GM04503 (cell line): ENCODE measurements around the gene RPS13.
"Not testable (repeated sequence)": the region's sequence is repeated elsewhere in the genome, so short reads cannot be mapped to it uniquely, and the experiment has no call there.

Experiments used
- DNase-seq: peaks from one replicate; pipeline ENCODE4 v3.0.0-alpha.2; 2012; ENCODE audit warnings: low read depth

The RPS13 gene

DNA sequence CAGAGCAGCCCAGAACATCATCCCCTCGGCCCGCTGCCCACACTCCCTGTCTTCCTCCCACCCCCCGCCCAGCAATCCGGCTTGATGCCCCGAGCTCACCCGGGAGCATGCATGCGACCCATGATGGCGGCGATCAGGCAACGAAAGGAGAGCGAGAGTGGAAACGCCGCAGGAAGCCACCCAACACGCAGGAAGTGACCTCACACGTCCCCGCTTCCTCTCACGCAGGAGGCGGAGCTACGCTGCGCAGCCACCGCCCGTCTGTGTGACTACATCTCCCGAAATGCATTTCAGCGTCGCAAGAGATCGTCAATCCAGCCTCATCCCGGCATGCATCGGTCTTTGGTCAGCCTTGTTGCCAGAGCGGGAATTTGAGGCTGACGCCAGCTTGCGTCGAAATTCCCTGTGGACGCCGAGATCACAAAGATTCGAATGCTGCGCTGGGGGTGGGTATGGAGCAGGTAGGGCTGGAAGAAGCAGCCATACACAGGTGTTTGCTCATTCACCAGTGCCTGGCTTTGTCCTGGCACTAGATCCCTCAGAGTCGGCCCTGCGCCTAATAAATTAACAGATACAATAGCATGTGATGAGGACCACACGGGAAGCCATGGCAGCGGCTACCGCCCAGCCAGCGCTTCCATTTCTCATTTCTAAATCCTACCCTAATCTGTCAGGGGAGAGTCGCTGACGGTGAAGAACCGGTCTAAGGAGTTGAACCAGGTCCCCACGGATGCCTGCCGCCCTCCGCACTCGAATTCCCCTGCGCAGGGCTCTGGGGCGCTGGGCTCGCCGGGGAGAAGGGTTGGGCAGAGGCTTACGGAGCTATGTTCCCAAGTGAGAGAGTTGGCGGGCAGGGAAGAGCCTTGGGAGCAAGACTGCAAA is at the start of gene RPS13:
TSS of gene RPS13 (minus strand) at position 148 of the 882 bp plus-strand sequence. CDS start at position 122, 26 bp downstream.
- DNase-seq: peak; percentile 93

DNA sequence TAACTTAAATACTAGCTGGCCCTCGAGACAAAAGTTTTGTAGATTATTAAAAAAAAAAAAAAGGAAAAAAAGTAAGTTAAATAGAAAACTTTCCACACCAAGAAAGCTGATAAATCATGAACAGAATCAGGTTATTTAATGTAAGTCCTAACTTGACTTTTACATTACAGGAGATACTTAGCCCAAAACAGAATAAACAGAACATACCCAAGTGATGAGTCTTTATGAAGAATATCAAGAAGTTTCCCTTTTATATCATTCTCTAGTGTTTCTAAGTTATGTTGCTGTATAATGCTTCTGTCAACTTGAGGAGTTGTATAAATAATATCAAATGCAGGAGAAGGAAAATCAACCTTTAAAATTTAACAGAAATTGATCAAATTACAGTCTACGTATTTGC is 44.5 kb upstream of the RPS13 start:
- no peak for DNase-seq

DNA sequence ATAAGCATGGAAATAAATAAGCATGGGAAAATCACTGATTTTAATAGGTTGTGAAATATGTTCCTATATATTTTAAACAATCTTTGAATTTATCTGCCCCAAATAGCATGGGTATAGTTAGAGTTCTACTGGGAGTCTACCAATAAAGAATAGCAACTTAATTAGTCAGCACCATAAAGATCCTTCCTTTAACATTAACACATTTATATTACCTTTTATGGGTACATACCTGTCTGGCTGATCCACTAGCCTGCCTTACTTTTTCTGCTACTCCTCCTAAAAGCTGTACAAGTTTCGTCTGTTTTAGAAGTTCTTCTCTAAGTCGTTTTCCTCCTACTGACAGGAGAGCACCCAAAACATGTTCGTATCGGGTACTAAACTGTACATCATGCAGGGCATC is 39.8 kb upstream of the RPS13 start:
- DNase-seq: no peak

DNA sequence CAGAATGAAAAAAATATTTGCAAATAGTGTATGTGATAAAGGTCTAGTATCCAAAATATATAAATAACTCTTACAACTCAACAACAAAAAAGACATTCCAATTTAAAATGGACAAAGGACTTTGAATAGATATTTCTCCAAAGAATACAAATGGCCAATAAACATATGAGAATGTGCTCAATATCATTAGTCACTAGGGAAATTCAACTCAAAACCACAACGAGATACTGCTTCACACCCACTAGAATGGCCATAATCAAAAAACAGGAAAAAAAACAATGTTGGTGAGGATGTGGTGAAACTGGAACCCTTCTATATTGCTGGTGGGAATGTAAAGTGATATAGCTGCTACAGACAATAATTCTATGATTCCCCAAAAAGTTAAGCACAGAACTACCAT is 38.6 kb upstream of the RPS13 start:
- no peak for DNase-seq

DNA sequence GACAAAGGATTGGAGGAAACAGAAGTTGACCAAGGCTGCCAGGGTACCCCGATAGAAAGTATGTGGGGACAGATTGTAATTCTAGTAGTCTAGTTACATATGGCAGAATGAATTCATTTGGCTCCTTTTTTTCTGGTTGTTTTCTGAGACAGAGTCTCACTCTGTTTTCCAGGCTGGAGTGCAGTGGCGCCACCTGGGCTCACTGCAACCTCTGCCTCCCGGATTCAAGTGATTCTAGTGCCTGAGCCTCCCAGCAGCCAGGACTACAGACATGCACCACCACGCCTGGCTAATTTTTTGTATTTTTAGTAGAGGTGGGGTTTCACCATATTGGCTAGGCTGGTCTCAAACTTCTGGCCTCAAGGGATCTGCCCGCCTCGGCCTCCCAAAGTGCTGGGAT is 30.3 kb upstream of the RPS13 start:
- not testable (repeated sequence) for DNase-seq

DNA sequence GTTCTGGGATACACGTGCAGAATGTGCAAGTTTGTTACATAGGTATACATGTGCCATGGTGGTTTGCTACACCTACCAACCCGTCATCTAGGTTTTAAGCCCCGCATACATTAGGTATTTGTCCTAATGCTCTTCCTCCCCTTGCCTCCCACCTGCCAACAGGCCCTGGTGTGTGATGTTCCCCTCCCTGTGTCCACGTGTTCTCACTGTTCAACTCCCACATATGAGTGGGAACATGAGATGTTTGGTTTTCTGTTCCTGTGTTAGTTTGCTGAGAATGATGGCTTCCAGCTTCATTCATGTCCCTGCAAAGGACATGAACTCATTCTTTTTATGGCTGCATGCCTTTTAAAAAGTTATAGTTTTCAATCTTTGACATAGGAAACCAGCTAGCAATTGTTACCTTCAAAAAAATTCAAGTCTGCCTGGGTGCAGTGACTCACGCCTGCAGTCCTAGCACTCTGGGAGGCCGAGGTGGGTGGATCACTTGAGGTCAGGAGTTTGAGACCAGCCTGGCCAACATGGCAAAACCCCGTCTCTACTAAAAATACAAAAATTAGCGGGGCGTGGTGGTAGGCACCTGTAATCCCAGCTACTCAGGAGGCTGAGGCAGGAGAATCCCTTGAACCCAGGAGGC is 28.1 kb upstream of the RPS13 start:
- DNase-seq: not testable (repeated sequence)

DNA sequence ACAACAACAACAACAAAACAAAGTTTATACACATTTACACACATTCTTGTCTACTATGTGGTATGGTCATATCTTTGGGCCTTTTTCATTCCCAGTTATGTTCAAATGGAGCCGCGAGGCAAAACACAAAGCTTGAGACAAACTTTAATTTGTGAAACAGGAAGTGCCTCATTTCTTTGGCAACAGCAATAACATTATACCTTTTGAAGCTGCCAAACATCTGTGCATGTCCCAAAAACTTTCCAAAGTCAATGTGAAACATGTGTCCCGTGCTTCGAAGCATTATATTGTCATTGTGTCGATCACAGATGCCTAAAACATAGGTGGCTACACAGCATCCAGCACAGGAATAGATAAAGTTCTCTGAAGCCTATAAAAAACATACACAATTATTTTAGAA is 25.0 kb upstream of the RPS13 start:
- peak; percentile 8 for DNase-seq

DNA sequence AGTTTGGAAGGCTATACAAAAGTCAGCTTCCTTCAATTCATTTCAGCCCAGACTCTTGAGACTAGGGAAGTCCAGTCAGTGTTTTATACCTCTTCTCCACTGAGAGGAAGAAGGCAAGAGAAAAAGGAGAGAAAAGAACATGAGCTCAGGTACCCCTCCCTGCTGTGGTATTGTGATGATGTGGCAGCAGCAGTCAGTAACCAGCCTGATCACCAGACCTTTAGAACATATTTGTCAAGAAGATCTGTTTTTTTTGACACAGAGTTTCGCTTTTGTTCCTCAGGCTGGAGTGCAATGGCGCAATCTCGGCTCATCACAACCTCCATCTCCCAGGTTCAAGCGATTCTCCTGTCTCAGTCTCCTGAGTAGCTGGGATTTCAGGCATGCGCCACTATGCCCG is 21.2 kb upstream of the RPS13 start:
- DNase-seq: no peak

DNA sequence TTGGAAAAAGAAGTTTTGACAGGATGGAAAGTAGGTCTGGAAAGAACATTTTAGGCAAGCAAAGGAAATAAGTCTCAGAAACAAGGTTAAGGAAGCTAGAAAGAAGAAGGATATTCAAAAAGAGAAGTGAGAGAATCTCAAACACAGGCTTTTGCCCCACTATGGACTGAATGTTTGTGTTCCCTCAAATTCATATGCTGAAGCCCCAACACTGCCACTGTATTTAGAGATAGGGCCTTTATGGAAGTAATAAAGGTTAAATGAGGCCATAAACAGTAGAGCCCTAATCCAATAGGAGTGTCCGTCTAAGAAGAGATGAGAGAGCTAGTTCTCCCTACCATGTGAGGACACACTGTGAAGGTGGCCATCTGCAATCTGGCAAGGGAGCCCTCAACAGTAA is 20.6 kb upstream of the RPS13 start:
- no peak for DNase-seq

DNA sequence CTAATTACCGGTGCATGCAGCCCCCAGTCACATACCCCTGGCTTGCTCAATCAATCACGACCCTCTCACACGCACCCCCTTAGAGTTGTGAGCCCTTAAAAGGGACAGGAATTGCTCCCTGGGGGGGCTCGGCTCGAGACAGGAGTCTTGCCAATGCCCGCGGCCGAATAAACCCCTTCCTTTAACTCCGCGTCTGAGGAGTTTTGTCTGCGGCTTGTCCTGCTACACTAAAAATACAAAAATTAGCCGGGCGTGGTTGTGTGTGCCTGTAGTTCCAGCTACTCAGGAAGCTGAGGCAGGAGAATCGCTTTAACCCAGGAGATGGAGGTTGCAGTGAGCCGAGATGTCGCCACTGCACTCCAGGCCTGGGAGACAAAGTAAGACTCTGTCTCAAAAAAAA is 8.5 kb upstream of the RPS13 start:
- not testable (repeated sequence) for DNase-seq

DNA sequence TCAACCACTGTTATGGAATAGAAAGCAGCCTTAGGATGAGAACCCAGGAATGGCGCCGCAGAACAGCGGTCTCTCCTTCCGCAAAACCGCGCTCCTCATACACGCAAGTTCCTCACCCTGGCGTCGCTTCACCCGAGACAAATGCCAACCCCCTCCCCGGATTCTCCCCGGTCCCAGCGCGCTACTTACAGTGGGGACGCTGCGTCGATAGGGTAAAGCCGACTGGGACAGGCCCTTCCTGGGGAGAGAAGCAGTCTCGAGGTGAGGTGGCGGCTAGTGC is 287 bp downstream of the RPS13 start:
- DNase-seq: no peak

DNA sequence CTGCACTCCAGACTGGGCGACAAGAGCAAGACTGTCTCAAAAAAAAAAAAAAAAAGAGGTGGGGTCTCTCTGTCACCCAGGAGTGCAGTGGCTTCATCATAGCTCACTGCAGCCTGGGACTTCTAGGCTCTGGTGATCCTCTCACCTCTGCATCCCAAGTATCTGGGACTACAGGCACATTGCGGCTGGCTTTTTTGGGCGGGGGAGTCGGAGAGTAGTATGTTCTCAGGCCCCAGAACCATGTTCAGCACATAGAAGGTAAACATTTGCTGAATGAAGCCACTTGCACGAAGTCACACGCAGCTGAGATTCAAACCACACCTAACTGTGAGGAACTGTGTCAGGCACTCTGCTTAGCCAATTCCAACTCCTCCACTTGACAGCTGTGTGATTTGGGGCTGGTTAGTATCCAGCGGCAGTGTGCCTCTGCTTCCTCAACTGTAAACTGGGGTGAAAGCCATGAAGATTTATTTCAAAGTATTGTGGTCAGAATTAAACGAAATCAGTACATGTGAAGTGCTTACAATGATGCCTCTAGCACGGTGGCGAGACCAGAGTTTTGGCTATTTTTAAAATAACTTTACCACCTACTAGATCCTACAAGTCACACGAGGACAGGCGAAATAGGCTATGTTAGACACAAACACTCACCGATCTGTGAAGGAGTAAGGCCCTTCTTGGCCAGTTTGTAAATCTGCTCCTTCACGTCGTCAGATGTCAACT is 789 bp downstream of the RPS13 start:
- no peak for DNase-seq

DNA sequence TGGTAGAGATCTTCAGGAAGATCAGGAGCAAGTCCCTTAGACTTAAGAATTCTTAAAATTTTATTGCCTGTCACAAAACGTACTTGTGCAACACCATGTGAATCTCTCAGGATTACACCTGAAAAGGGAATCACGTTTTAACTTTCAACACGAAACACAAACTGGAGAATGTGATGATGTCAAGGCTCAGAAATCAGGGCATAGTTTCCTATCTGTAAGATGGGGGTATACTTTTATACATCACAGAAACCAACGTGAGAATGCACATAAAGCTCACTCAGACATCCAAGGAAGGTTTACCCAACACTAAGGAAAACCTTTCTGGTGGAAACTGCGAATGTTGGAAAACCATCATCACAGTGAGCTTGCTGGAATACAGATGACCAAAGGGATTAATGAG is 2.0 kb downstream of the RPS13 start:
- DNase-seq: no peak

DNA sequence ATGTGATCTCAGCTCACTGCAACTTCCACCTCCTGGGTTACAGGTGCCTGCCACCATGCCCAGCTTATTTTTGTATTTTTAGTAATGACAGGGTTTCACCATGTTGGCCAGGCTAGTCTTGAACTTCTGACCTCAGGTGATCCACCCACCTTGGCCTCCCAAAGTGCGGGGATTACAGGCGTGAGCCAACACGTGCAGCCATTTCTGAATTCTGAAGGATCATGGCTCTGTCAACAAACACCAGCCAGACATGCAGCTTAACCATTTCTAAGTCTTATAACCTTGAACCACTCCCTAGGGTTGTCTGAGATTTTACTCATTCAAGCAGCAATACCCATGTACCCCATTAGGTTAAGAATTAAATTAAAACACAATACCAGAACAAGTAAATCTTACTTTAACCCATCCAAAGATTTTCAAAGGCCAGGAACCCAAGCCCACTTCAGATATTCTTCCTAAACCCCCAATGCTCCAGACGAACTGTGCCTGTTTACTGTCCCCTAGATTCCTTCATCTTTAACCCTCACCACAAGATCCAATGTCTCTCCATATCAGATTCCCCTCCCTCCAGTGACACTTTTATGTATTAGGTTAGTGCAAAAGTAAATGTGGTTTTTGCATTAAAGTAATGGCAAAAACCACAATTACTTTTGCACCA is 4.0 kb downstream of the RPS13 start:
- no peak for DNase-seq

DNA sequence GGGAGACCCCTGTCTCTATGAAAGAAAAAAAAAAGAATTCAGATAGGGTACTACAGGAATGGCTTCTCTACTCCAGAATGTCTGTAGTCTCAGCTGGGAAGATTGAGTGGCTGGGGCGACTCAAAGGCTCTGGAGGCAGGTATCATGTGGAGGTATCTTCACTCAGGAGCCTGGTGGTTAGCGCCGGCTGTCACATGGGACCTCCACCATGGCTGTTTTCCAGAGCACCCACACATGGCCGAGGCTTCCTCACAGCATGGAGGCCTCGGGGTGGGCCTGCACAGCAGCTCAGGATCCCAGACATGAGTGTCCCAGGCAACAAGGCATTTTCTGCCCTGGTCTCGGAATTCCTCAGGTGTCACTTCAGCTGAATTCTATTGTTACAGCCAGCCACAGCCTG is 10.1 kb downstream of the RPS13 start:
- no peak for DNase-seq

DNA sequence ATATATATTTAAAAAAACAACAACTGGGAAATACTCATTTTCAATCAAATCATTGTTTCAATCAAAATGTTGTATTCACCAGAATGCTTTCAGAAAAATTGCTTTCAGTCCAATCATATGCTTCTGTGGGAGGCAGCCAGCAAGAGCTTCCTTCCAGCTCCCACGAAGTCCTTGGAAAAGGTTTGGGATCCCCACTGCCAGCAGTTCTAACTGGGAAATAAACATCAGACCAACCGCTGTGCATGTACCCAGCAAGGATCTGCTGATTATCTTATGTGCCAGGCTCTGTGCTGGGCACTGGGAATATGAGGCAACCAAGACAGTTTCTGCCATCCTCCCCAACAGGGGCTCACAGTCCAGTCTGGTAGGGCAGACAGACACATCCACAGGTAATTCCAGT is 10.8 kb downstream of the RPS13 start:
- no peak for DNase-seq

DNA sequence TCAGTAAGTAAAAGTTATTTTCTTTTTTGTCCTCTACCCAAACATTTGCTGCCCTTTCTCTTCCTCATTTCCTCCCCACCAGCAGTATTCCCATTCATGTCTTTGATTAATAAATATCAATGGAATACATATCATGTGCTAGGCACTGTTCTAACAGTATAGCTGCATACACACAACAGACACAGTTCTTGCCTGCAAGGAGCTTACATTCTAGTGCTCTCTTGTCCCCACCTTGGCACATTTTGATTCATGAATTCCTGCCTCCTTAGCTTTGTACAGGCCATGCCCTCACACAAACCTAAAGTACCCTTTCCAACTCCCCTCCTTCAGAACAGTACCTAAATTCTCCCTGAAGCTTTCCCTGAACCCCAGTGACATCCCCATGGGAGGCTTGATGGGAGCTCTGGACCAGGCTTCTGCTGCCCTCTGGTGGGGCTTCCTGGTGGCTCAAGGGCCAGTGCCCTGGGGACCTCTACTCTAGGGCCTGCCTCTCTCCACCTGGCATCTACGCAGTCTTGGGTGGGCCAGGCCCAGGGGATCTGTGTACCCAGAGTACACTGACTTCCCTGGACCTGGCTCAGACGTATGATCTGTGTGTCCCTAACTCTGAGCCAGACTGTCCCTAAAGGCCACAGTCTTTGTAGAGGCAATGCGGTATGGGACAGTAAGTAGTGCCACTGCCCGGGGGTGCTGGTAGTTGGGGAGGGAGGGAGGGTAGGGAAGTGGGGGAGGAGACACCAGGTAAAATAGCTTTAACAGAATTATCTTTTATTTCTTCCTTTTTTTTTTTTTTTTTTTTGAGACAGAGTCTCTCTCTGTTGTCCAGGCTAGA is 14.1 kb downstream of the RPS13 start:
- DNase-seq: no peak

DNA sequence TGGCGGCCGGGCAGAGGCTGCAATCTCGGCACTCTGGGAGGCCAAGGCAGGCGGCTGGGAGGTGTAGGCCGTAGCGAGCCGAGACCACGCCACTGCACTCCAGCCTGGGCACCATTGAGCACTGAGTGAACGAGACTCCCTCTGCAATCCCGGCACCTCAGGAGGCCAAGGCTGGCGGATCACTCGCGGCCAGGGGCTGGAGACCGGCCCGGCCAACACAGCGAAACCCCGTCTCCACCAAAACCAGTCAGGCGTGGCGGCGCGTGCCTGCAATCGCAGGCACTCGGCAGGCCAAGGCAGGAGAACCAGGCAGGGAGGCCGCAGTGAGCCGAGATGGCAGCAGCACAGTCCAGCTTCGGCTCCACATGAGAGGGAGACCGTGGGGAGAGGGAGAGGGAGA is 26.3 kb downstream of the RPS13 start:
- DNase-seq: not testable (repeated sequence)

DNA sequence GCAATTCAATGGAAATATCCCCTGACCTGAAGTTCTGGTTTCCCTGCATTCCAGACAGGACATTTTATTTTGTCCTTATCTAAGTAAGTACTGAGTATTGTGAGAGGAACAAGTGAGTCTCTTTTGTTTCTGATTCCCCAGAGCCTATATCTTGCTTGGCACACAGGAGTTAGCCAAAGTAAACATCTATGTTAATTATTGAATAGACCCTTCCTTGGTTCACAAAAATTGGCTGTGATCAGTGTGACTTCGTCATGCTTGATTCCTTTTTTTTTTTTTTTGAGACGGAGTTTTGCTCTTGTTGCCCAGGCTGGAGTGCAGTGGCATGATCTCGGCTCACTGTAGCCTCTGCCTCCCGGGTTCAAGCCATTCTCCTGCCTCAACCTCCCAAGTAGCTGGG is 29.0 kb downstream of the RPS13 start:
- DNase-seq: not testable (repeated sequence)

DNA sequence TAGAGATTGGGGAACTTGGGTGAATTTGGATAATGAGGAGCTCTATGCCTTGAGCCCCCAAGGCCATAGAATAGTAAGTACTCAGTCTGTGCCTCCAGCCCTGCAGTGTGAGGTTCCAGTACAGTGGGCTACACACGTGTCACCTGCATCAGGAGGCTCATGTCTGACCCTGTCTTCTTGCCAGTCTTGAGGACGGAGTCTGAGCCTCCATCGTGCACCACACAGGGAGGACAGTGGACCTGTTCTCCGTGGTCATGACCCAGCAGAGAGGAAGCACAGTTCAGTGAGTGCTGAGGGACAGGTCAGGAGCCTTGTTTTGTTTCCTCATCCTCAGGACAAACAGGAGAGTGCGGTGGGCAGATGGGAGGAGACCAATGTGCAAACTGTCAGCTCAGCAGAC is 30.8 kb downstream of the RPS13 start:
- DNase-seq: no peak
